BE2C (cell line): Measurements from ENCODE around the gene BBS1.

Experiments used
- DNase-seq: peaks from one replicate; pipeline ENCODE4 v3.0.0-alpha.2; 2020
- H3K27me3 ChIP-seq: fragments of 250-450 bp; sonication (Bioruptor Pico); 2 replicates; pipeline ENCODE4 v1.5.1; 2020; ENCODE audit warnings: mild to moderate bottlenecking
- H3K36me3 ChIP-seq: fragments of 250-450 bp; sonication (Bioruptor Pico); 2 replicates; pipeline ENCODE4 v1.5.1; 2020; ENCODE audit warnings: mild to moderate bottlenecking
- H3K4me1 ChIP-seq: fragments of 250-450 bp; sonication (Bioruptor Pico); 2 replicates; pipeline ENCODE4 v1.5.1; 2020
- H3K4me3 ChIP-seq: 2 replicates; pipeline ENCODE4 v1.5.1; 2011; ENCODE audit warnings: low read depth, low read length
- H3K9me3 ChIP-seq: fragments of 250-450 bp; sonication (Bioruptor Pico); 2 replicates; pipeline ENCODE4 v1.5.1; 2020
- TF ChIP-seq, protein P1 (sequence below): IDR thresholded peaks from 2 replicates; pipeline ENCODE4 v1.5.1; 2012; ENCODE audit warnings: mild to moderate bottlenecking, low read depth, low read length

Gene BBS1

GRCh38 chr11:66497206-66497605 is 13.2 kb upstream of the BBS1 start:
- TF ChIP-seq, protein P1, sequence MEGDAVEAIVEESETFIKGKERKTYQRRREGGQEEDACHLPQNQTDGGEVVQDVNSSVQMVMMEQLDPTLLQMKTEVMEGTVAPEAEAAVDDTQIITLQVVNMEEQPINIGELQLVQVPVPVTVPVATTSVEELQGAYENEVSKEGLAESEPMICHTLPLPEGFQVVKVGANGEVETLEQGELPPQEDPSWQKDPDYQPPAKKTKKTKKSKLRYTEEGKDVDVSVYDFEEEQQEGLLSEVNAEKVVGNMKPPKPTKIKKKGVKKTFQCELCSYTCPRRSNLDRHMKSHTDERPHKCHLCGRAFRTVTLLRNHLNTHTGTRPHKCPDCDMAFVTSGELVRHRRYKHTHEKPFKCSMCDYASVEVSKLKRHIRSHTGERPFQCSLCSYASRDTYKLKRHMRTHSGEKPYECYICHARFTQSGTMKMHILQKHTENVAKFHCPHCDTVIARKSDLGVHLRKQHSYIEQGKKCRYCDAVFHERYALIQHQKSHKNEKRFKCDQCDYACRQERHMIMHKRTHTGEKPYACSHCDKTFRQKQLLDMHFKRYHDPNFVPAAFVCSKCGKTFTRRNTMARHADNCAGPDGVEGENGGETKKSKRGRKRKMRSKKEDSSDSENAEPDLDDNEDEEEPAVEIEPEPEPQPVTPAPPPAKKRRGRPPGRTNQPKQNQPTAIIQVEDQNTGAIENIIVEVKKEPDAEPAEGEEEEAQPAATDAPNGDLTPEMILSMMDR: no peak
- Histone ChIP-seq H3K9me3 (no peaks in the 10 kb centered on the region), H3K4me3 (no peak overlapping the region), H3K4me1 (no peaks in the 10 kb centered on the region), H3K36me3 (peaks cover 7% of the 10 kb centered on the region; the same call in 1 of the 2 replicates), H3K27me3 (no peaks in the 10 kb centered on the region)
- no peak for DNase-seq

DNA sequence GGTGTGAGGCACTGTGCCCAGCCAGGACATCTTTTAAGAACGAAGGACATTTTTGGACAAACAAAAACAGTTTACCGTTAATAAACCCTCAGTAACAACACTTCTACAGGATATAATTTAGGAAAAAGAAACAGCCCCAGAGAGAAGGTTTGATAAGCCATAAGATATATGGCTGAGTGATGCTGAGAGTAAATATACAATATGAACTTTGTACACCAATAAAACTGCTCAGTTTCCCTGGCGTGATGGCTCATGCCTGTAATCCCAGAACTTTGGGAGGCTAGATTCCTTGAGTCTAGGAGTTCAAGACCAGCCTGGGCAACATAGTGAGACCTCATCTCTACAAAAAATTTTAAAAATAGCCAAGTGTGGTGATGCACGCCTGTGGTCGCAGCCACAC is 11.9 kb upstream of the BBS1 start:
- Histone ChIP-seq H3K4me3 (no peak overlapping the region), H3K27me3 (no peaks in the 10 kb centered on the region), H3K4me1 (no peaks in the 10 kb centered on the region), H3K9me3 (no peaks in the 10 kb centered on the region), H3K36me3 (peaks cover 7% of the 10 kb centered on the region; the same call in 1 of the 2 replicates)
- no peak for DNase-seq
- TF ChIP-seq, protein P1: no peak

- TF ChIP-seq, protein P1: no peak
- no peak for DNase-seq
- H3K36me3 ChIP-seq: no peaks in the 10 kb centered on the region
Measured at GRCh38 chr11:66505276-66505816, 5.1 kb upstream of the BBS1 start.

GRCh38 chr11:66509131-66509561 is 1.3 kb upstream of the BBS1 start:
- H3K4me1 ChIP-seq: no peaks in the 10 kb centered on the region
- peaks cover 7% of the 10 kb centered on the region for H3K36me3 ChIP-seq
- H3K27me3 ChIP-seq: no peaks in the 10 kb centered on the region
- no peak overlapping the region for H3K4me3 ChIP-seq
- TF ChIP-seq, protein P1: no peak
- no peaks in the 10 kb centered on the region for H3K9me3 ChIP-seq
- DNase-seq: no peak

More at GRCh38 chr11:66505276-66505816, 5.1 kb upstream of the BBS1 start:
- no peaks in the 10 kb centered on the region for H3K9me3 ChIP-seq
- H3K4me1 ChIP-seq: no peaks in the 10 kb centered on the region
- no peaks in the 10 kb centered on the region for H3K27me3 ChIP-seq
- H3K4me3 ChIP-seq: no peak overlapping the region

DNA sequence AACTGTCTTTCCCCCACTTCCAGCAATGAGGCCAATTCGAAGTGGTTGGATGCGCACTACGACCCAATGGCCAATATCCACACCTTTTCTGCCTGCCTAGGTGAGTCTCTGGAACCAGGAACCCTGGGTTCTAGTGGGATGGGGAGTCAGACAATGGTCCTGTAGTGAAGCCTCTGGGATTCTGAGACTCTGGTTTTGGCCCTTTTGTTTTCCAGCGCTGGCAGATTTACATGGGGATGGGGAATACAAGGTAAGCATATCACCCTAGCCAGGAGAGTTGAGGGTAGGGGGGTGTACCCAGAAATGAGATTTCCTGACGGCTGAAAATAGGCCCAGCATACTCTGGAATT is 530 bp downstream of the BBS1 start:
- no peaks in the 10 kb centered on the region for H3K4me1 ChIP-seq
- peaks cover 9% of the 10 kb centered on the region for H3K36me3 ChIP-seq
- no peaks in the 10 kb centered on the region for H3K27me3 ChIP-seq
- no peaks in the 10 kb centered on the region for H3K9me3 ChIP-seq
- peak overlapping the region; percentile 100 for H3K4me3 ChIP-seq
- DNase-seq: no peak
- TF ChIP-seq, protein P1: no peak

GRCh38 chr11:66523611-66524010 is 13.2 kb downstream of the BBS1 start:
- no peak for DNase-seq
- Histone ChIP-seq H3K27me3 (no peaks in the 10 kb centered on the region), H3K36me3 (peaks cover 17% of the 10 kb centered on the region), H3K9me3 (no peaks in the 10 kb centered on the region), H3K4me3 (no peak overlapping the region), H3K4me1 (no peaks in the 10 kb centered on the region)
- TF ChIP-seq, protein P1: no peak
